Mesothelial cell of epicardium (in vitro differentiated cells): ENCODE data around the gene UHMK1. TPM values are rescaled to one million over a fixed set of nuclear protein-coding genes. Genes with fewer than 3 reads are reported as not detected.

ENCODE experiments used
- DNase-seq, 2 experiments: peaks; one replicate each; pipeline ENCODE4 v3.0.0; 2021; ENCODE audit warnings: low spot score in 2 of 2; ENCODE audit not compliant: unreplicated experiment in 2 of 2
- H3K27ac Mint-ChIP-seq: 2 replicates; pipeline ENCODE4 v1.8.0; 2021; ENCODE audit warnings: mixed read lengths
- H3K27me3 Mint-ChIP-seq: 2 replicates; pipeline ENCODE4 v1.8.0; 2021; ENCODE audit warnings: low read depth, mixed read lengths
- H3K36me3 Mint-ChIP-seq: 2 replicates; pipeline ENCODE4 v1.8.0; 2021; ENCODE audit warnings: mixed read lengths
- H3K4me1 Mint-ChIP-seq: 2 replicates; pipeline ENCODE4 v1.8.0; 2021; ENCODE audit warnings: mixed read lengths
- H3K4me3 Mint-ChIP-seq: 2 replicates; pipeline ENCODE4 v1.8.0; 2021; ENCODE audit warnings: mild to moderate bottlenecking, moderate library complexity, mixed read lengths
- H3K9me3 Mint-ChIP-seq: 2 replicates; pipeline ENCODE4 v1.8.0; 2021; ENCODE audit warnings: mixed read lengths
- total RNA-seq: library from RNA; stranded (reverse); gene quantifications from 3 replicates; pipeline ENCODE4 v1.2.1, GENCODE V29; 2021
- TF ChIP-seq, protein P1 (sequence below): fragments of 200-600 bp; sonication (generic); IDR thresholded peaks from one replicate; pipeline ENCODE4 v1.5.0; 2021; ENCODE audit warnings: antibody characterized with exemption; ENCODE audit not compliant: unreplicated experiment

UHMK1 gene
- total RNA-seq, 1 donor from 2014 or later, result 23.6 TPM

- TF ChIP-seq, protein P1, sequence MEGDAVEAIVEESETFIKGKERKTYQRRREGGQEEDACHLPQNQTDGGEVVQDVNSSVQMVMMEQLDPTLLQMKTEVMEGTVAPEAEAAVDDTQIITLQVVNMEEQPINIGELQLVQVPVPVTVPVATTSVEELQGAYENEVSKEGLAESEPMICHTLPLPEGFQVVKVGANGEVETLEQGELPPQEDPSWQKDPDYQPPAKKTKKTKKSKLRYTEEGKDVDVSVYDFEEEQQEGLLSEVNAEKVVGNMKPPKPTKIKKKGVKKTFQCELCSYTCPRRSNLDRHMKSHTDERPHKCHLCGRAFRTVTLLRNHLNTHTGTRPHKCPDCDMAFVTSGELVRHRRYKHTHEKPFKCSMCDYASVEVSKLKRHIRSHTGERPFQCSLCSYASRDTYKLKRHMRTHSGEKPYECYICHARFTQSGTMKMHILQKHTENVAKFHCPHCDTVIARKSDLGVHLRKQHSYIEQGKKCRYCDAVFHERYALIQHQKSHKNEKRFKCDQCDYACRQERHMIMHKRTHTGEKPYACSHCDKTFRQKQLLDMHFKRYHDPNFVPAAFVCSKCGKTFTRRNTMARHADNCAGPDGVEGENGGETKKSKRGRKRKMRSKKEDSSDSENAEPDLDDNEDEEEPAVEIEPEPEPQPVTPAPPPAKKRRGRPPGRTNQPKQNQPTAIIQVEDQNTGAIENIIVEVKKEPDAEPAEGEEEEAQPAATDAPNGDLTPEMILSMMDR, result no peak
- Mint-ChIP-seq H3K4me1 (no peaks in the 10 kb centered on the region), H3K27ac (no peak overlapping the region), H3K36me3 (no peaks in the 10 kb centered on the region), H3K4me3 (no peak overlapping the region), H3K9me3 (no peaks in the 10 kb centered on the region), H3K27me3 (no peaks in the 10 kb centered on the region)
- DNase-seq, result no peak
Measured at GRCh38 chr1:162552684-162553252, 55.1 kb downstream of the UHMK1 start.

GRCh38 chr1:162554258-162554657 is 56.6 kb downstream of the UHMK1 start:
- H3K27ac Mint-ChIP-seq, result no peak overlapping the region
- TF ChIP-seq, protein P1, result no peak
- no peak overlapping the region for H3K4me3 Mint-ChIP-seq
- H3K9me3 Mint-ChIP-seq, result no peaks in the 10 kb centered on the region
- H3K4me1 Mint-ChIP-seq, result no peaks in the 10 kb centered on the region
- H3K36me3 Mint-ChIP-seq, result no peaks in the 10 kb centered on the region
- H3K27me3 Mint-ChIP-seq, result no peaks in the 10 kb centered on the region
- DNase-seq, result no peak

- H3K4me3 Mint-ChIP-seq, result no peak overlapping the region
- TF ChIP-seq, protein P1, result no peak
- H3K36me3 Mint-ChIP-seq, result no peaks in the 10 kb centered on the region
- DNase-seq, result no peak
- no peaks in the 10 kb centered on the region for H3K9me3 Mint-ChIP-seq
- H3K27ac Mint-ChIP-seq, result no peak overlapping the region
- H3K27me3 Mint-ChIP-seq, result no peaks in the 10 kb centered on the region
- H3K4me1 Mint-ChIP-seq, result peaks cover 13% of the 10 kb centered on the region
Measured at GRCh38 chr1:162557536-162557935, 59.9 kb downstream of the UHMK1 start.

DNA sequence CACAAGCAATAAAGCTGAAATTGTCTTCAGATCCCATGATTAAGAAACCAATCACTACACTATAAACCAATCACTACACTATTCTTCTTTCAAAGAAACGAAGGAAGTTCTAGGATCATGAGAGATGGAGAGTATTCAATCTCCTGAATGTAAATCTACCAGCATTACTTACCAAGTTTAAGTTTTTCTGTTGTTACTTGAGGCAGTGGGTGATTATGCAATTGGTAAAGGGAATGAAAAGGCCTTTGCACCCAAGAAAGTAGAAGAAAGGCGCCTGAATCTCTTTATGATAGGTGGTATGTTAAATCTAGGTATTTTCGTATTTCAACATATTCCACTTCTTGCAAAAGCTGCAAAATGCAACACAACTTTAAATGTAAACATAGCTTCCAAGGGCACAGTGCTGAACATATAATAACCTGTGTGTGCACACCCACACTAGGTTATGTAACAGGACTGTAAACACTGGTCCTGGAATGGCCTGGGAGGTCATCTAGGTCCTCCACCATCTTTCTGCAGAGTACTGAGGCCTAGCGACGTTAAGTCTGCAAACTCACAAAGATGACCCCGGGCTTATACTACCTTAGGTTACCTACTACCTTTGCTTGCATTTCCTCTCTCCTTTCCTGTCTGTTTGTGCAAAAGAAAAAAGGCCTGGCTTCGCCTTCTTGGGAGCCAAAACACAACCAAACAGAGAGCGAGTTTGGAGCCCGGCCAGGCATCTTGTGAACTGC is 62.9 kb downstream of the UHMK1 start:
- Mint-ChIP-seq H3K27ac (peak overlapping the region; percentile 96), H3K4me1 (peaks cover 21% of the 10 kb centered on the region), H3K4me3 (peak overlapping the region; percentile 91), H3K36me3 (no peaks in the 10 kb centered on the region), H3K27me3 (no peaks in the 10 kb centered on the region), H3K9me3 (no peaks in the 10 kb centered on the region)
- DNase-seq, result no peak
- TF ChIP-seq, protein P1, result no peak

GRCh38 chr1:162561037-162561615 is 63.5 kb downstream of the UHMK1 start:
- Mint-ChIP-seq H3K27ac (peak overlapping the region; percentile 96), H3K9me3 (no peaks in the 10 kb centered on the region), H3K4me3 (peak overlapping the region; percentile 91), H3K4me1 (peaks cover 21% of the 10 kb centered on the region), H3K27me3 (no peaks in the 10 kb centered on the region), H3K36me3 (no peaks in the 10 kb centered on the region)
- TF ChIP-seq, protein P1, result no peak
- DNase-seq, result peak; percentile 96 to 98
